GM12892 (cell line): Measurements from ENCODE around the gene TEX101.

Experiments used
- POLR2A ChIP-seq: IDR thresholded peaks from 2 replicates; pipeline ENCODE4 v1.6.1; 2011; ENCODE audit warnings: low read depth, low read length, control low read depth
- POLR2AphosphoS5 ChIP-seq: IDR thresholded peaks from 2 replicates; pipeline ENCODE4 v1.6.1; 2011; ENCODE audit warnings: low read depth, low read length, control low read depth
- TAF1 ChIP-seq: IDR thresholded peaks from 2 replicates; pipeline ENCODE4 v1.6.1; 2011; ENCODE audit warnings: low read depth, mild to moderate bottlenecking, control low read depth, low read length, borderline replicate concordance

- TF ChIP-seq TAF1 (no peak), POLR2AphosphoS5 (no peak), POLR2A (no peak)
Observed at GRCh38 chr19:43406297-43406696, 8.4 kb upstream of the TEX101 start.
